ENCODE results near the gene ZWILCH.
"Not testable (repeated sequence)": the region's sequence is repeated elsewhere in the genome, so short reads cannot be mapped to it uniquely, and the experiment has no call there.

ZWILCH gene

DNA sequence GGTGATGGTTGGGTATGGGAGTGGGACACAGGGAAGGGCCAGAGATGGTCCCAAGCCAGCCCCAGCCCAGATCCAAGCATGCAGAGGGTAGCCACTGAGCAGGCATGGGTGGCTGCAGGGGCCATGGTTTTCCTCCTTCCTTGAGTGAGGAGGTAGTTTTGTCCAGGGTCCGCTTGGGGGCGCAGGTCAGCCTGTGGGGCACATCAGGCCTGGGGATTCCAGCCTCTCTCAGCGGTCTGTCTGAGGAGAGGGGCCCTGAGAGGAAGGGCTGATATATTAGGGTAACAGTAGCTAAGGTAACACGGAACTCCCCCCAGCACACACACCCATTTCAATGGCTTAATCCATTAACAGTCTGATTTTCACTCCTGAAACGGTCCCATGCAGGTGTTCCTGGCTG lies 83.4 kb downstream of the ZWILCH start:
- Histone ChIP-seq H3K27me3 (ENCODE audit: control insufficient read depth in 1 of 2, insufficient read depth in 2 of 2, low read length in 2 of 2) (no peaks in the 10 kb centered on the region), H3K4me1 (ENCODE audit: insufficient read depth, low read length) (no peaks in the 10 kb centered on the region), H3K9me3 (ENCODE audit: low read length) (no peaks in the 10 kb centered on the region), H3K4me3 (ENCODE audit: low read depth in 1 of 2, low read length in 2 of 2) (no peak overlapping the region), H3K36me3 (ENCODE audit: insufficient read depth, low read length) (no peaks in the 10 kb centered on the region), H3K27ac (ENCODE audit: low read depth, low read length) (no peak overlapping the region), H3K9ac (ENCODE audit: low read length) (no peak overlapping the region)

DNA sequence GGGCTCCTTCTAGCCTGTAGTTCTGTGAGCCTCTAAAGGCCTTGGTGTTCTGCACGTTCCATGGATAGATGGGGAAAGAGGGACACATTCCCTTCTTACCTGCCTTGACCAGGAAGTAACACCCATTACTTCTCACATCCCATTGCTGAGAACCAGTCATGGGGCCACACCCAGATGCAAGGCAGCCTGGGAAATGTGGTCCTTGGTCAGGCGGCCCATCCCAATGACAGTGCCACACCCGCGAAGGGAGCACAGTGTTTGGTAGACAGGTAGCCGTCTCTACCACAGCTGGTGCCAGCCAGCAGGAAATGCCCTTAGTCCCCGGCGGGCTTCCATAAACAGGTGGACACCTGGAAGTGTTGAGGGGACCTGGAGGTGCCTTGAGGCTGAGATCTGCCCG lies 83.8 kb downstream of the ZWILCH start:
- Histone ChIP-seq H3K27ac (ENCODE audit: low read depth, low read length) (no peak overlapping the region), H3K27me3 (ENCODE audit: control insufficient read depth in 1 of 2, insufficient read depth in 2 of 2, low read length in 2 of 2) (no peaks in the 10 kb centered on the region), H3K9ac (ENCODE audit: low read length) (no peak overlapping the region), H3K4me3 (ENCODE audit: low read depth in 1 of 2, low read length in 2 of 2) (no peak overlapping the region), H3K4me1 (ENCODE audit: insufficient read depth, low read length) (no peaks in the 10 kb centered on the region), H3K36me3 (ENCODE audit: insufficient read depth, low read length) (no peaks in the 10 kb centered on the region), H3K9me3 (ENCODE audit: low read length) (no peaks in the 10 kb centered on the region)

DNA sequence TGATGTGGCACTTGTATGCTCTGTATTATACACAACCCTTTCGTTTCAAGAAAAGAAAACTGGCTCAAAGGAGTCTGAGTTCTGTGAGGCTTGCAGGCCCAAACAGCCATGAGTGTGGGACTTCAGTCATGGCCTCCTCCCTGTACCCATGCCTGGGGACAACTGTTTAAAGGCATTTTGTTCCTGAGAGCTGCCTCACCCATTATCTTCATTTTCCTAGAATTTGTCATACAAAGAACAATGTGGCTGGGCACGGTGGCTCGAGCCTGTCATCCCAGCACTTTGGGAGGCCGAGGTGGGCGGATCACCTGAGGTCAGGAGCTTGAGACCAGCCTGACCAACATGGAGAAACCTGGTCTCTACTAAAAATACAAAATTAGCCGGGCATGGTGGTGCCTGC lies 84.3 kb downstream of the ZWILCH start:
- not testable (repeated sequence) for H3K9ac ChIP-seq (ENCODE audit: low read length); H3K27ac ChIP-seq (ENCODE audit: low read depth, low read length); H3K4me3 ChIP-seq (ENCODE audit: low read depth in 1 of 2, low read length in 2 of 2); H3K4me1 ChIP-seq (ENCODE audit: insufficient read depth, low read length); H3K9me3 ChIP-seq (ENCODE audit: low read length); H3K27me3 ChIP-seq (ENCODE audit: control insufficient read depth in 1 of 2, insufficient read depth in 2 of 2, low read length in 2 of 2); H3K36me3 ChIP-seq (ENCODE audit: insufficient read depth, low read length)

DNA sequence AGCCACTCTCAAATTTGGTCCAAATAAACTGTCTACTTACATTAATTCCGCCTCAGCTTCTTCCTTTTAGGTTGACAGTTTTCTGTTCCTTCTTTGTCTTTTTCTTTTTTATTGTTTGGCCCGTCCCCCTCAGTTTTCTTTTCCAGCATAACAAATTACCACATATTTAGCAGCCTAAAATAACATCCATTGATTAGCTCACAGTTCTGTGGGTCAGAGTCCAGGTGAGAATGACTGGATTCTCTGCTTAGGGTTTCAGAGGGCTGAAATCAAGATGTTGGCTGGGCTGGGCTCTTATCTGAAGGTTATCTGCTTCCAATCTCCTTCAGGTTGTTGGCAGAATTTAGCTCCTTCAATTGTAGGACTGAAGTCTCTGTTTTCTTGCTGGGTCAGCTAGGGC lies 85.3 kb downstream of the ZWILCH start:
- Histone ChIP-seq H3K9me3 (ENCODE audit: low read length) (no peaks in the 10 kb centered on the region), H3K27me3 (ENCODE audit: control insufficient read depth in 1 of 2, insufficient read depth in 2 of 2, low read length in 2 of 2) (no peaks in the 10 kb centered on the region), H3K36me3 (ENCODE audit: insufficient read depth, low read length) (no peaks in the 10 kb centered on the region), H3K4me3 (ENCODE audit: low read depth in 1 of 2, low read length in 2 of 2) (no peak overlapping the region), H3K27ac (ENCODE audit: low read depth, low read length) (no peak overlapping the region), H3K9ac (ENCODE audit: low read length) (no peak overlapping the region), H3K4me1 (ENCODE audit: insufficient read depth, low read length) (no peaks in the 10 kb centered on the region)

DNA sequence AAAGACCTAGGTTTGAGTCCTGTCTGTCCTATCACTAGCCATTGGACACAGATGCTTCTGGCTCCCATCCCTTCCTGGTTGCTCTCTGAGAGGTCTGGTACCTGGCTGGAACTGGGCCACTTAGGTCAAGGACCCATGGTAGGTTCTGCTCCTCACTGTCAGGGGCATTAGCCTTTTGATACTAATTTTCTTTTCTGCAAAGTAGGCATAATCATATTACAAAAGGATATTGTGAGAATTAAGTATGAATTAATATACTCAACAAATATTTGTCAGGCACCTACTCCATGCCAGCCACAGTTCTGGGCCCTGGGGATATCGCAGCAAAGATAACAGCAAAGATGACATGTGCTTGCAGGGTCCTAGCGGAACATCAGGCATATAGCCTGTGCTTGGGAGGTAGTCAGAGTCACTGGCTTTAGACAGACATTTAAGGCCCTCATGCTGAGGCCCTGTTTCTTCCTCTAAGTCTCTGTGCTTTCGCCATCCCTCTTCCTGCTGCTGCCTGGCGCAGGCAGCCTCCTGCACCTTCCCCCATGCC lies 86.3 kb downstream of the ZWILCH start:
- H3K4me1 ChIP-seq (ENCODE audit: insufficient read depth, low read length) = no peaks in the 10 kb centered on the region
- H3K27me3 ChIP-seq (ENCODE audit: control insufficient read depth in 1 of 2, insufficient read depth in 2 of 2, low read length in 2 of 2) = no peaks in the 10 kb centered on the region
- no peak overlapping the region for H3K27ac ChIP-seq (ENCODE audit: low read depth, low read length)
- H3K4me3 ChIP-seq (ENCODE audit: low read depth in 1 of 2, low read length in 2 of 2) = no peak overlapping the region
- no peak overlapping the region for H3K9ac ChIP-seq (ENCODE audit: low read length)
- H3K9me3 ChIP-seq (ENCODE audit: low read length) = no peaks in the 10 kb centered on the region
- H3K36me3 ChIP-seq (ENCODE audit: insufficient read depth, low read length) = no peaks in the 10 kb centered on the region

DNA sequence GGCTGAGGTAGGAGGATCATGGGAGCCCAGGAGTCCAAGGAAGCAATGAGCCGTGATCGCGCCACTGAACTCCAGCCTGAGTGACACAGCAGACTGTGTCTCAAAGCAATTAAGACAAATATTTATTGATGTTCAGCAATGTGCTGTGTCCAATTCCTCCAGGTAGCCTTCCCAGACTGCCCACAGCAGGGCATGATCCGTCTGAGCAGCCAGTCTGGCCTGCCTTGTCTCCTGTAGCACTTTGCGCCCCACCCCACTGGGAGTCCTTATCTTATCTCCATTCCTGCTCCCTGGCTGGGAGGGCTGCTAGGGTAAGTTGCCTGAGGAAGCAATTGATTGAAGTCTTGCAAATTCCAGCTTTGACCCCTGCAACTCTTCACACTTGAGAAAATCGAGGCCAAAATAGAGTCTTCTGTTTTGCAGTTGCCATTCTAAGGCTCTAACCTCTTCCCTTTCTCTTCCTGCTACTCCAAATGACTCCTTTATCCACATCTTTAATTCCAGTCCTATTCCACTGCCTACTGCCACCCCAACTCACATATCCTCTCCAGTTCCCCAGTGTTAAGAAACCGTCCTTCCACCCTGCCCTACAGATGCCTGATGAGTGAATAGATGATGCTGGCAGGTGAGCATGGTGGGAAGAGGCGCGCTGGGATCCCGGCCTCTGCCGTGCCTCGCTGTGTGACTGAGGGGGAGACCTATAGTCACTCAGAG lies 87.5 kb downstream of the ZWILCH start:
- H3K36me3 ChIP-seq (ENCODE audit: insufficient read depth, low read length) = no peaks in the 10 kb centered on the region
- no peak overlapping the region for H3K4me3 ChIP-seq (ENCODE audit: low read depth in 1 of 2, low read length in 2 of 2)
- no peaks in the 10 kb centered on the region for H3K4me1 ChIP-seq (ENCODE audit: insufficient read depth, low read length)
- H3K9ac ChIP-seq (ENCODE audit: low read length) = no peak overlapping the region
- no peaks in the 10 kb centered on the region for H3K27me3 ChIP-seq (ENCODE audit: control insufficient read depth in 1 of 2, insufficient read depth in 2 of 2, low read length in 2 of 2)
- H3K9me3 ChIP-seq (ENCODE audit: low read length) = no peaks in the 10 kb centered on the region
- no peak overlapping the region for H3K27ac ChIP-seq (ENCODE audit: low read depth, low read length)

DNA sequence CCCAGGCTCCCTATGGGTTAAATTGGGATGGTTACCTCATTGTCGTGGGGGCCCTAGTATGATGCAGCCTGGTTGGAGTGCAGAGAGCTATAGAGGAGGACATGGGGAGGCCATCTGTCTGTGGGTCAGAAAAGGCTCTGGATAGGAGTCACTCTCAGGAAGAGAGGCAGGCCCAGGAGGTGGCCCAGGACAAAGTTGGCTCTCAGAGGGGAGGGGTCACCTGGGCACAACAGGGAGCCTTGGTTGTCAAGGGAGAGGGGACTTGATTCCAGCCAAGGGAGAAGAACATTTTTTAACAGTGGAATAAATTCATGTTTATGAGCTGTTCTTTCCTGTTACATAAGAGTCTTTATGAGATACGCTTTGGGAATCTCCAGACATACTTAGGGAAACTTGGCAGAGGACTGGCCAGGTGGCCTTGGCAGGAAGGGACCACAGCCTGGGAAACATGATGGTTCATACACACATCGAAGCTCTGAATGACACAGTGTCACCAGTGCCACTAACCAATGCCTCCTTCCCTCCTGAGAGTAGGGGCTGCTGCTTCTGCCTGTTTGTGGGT lies 88.2 kb downstream of the ZWILCH start:
- H3K4me1 ChIP-seq (ENCODE audit: insufficient read depth, low read length) = no peaks in the 10 kb centered on the region
- no peaks in the 10 kb centered on the region for H3K36me3 ChIP-seq (ENCODE audit: insufficient read depth, low read length)
- H3K9ac ChIP-seq (ENCODE audit: low read length) = no peak overlapping the region
- H3K27ac ChIP-seq (ENCODE audit: low read depth, low read length) = no peak overlapping the region
- no peaks in the 10 kb centered on the region for H3K27me3 ChIP-seq (ENCODE audit: control insufficient read depth in 1 of 2, insufficient read depth in 2 of 2, low read length in 2 of 2)
- no peaks in the 10 kb centered on the region for H3K9me3 ChIP-seq (ENCODE audit: low read length)
- H3K4me3 ChIP-seq (ENCODE audit: low read depth in 1 of 2, low read length in 2 of 2) = no peak overlapping the region

DNA sequence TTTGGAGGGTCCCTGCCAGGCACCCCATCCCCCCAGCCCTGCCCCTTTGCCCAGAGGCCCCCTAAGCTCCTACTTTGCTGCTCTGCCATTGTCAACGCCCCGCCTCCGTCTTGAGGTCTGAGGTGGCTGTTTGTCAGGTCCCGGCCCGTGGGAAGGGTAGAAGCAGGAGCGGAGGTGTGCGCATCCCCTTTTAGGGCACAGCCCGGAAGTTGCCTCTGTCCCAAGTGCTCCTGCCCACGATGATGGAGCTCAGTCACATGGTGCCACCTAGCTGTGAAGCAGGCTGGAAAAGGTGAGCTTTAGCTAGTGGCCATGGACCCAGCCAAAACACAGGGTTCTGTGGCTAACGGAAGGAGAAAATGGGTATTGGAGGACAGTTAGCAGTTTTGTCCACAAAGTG lies 89.2 kb downstream of the ZWILCH start:
- Histone ChIP-seq H3K9me3 (ENCODE audit: low read length) (no peaks in the 10 kb centered on the region), H3K9ac (ENCODE audit: low read length) (no peak overlapping the region), H3K4me1 (ENCODE audit: insufficient read depth, low read length) (no peaks in the 10 kb centered on the region), H3K27ac (ENCODE audit: low read depth, low read length) (no peak overlapping the region), H3K27me3 (ENCODE audit: control insufficient read depth in 1 of 2, insufficient read depth in 2 of 2, low read length in 2 of 2) (no peaks in the 10 kb centered on the region), H3K36me3 (ENCODE audit: insufficient read depth, low read length) (no peaks in the 10 kb centered on the region), H3K4me3 (ENCODE audit: low read depth in 1 of 2, low read length in 2 of 2) (no peak overlapping the region)

DNA sequence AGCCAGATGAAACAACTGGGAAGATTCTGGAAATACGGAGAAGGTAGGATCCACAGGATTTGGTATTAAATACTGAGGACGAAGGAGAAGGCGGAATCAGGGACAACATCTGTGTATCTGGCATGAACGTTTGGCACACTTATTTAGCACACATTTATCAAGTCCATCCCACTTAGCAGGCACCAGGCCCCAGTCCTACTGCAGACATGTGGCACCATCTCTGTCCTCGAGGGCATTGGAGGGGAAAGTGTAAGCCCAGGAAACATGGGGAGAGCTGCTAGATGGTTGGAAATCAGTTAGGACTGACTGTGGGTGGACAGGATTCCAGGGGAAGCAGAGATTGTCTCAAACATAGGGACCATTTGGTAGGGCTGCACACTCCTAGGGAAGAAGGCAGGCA lies 89.7 kb downstream of the ZWILCH start:
- Histone ChIP-seq H3K4me1 (ENCODE audit: insufficient read depth, low read length) (no peaks in the 10 kb centered on the region), H3K27ac (ENCODE audit: low read depth, low read length) (no peak overlapping the region), H3K27me3 (ENCODE audit: control insufficient read depth in 1 of 2, insufficient read depth in 2 of 2, low read length in 2 of 2) (no peaks in the 10 kb centered on the region), H3K9ac (ENCODE audit: low read length) (no peak overlapping the region), H3K36me3 (ENCODE audit: insufficient read depth, low read length) (no peaks in the 10 kb centered on the region), H3K4me3 (ENCODE audit: low read depth in 1 of 2, low read length in 2 of 2) (no peak overlapping the region), H3K9me3 (ENCODE audit: low read length) (no peaks in the 10 kb centered on the region)

DNA sequence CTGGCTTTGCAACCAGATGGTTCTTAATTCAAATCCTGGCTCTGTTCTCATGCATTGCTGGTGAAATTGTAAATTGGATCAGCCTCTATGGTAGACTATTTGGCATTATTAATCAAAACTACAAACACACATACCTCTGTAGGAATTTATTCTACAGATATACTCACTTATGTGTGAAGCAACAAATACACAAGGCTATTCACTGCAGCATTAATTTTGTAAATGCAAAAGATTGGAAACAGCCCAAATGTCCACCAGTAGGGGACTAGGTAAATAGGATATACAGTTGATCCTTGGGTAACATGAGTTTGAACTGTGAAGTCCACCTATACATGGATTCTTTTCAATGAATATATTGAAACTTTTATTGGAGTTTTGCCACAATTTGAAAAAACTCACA lies 90.2 kb downstream of the ZWILCH start:
- Histone ChIP-seq H3K4me3 (ENCODE audit: low read depth in 1 of 2, low read length in 2 of 2) (no peak overlapping the region), H3K4me1 (ENCODE audit: insufficient read depth, low read length) (no peaks in the 10 kb centered on the region), H3K27me3 (ENCODE audit: control insufficient read depth in 1 of 2, insufficient read depth in 2 of 2, low read length in 2 of 2) (no peaks in the 10 kb centered on the region), H3K9ac (ENCODE audit: low read length) (no peak overlapping the region), H3K36me3 (ENCODE audit: insufficient read depth, low read length) (no peaks in the 10 kb centered on the region), H3K9me3 (ENCODE audit: low read length) (no peaks in the 10 kb centered on the region), H3K27ac (ENCODE audit: low read depth, low read length) (no peak overlapping the region)

DNA sequence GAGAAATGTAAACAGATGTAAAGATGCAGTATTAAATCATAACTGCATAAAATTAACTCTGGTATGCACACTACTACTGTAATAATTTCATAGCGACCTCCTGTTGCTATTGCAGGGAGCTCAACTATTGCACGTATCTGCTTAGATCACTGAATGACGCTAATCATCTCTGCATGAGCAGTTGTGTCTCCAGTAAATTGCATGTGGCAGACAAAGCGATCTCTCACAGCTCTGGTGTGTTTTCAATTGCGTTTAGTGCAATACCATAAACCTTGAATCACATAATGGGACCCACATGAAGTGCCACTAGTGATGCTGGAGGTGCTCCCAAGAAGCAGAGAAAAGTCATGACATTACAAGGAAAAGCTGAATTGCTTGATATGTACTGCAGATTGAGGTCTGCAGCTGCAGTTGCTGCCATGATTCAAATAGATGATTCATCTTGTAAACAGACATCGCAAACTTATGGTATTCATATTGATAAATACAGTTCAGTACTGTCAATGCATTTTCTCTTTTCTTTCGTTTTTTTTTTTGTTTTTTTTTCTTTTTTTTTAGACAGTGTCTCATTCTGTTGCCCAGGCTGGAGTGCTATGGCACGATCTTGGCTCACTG lies 90.9 kb downstream of the ZWILCH start:
- Histone ChIP-seq H3K36me3 (ENCODE audit: insufficient read depth, low read length) (no peaks in the 10 kb centered on the region), H3K4me3 (ENCODE audit: low read depth in 1 of 2, low read length in 2 of 2) (no peak overlapping the region)

More for the DNA sequence above, 90.9 kb downstream of the ZWILCH start:
- H3K9me3 ChIP-seq (ENCODE audit: low read length) = no peaks in the 10 kb centered on the region
- no peaks in the 10 kb centered on the region for H3K27me3 ChIP-seq (ENCODE audit: control insufficient read depth in 1 of 2, insufficient read depth in 2 of 2, low read length in 2 of 2)
- no peaks in the 10 kb centered on the region for H3K4me1 ChIP-seq (ENCODE audit: insufficient read depth, low read length)
- H3K27ac ChIP-seq (ENCODE audit: low read depth, low read length) = no peak overlapping the region
- H3K9ac ChIP-seq (ENCODE audit: low read length) = no peak overlapping the region

Data from muscle layer of colon (tissue), 2 donors.